Tibial nerve (tissue), 4 donors: ENCODE data around the gene MEN1.

Experiments used
- EP300 ChIP-seq, 2 donors: sonication (generic); formaldehyde crosslinking; IDR thresholded peaks; one replicate each; pipeline ENCODE4 v1.6.1; 2017; ENCODE audit warnings: antibody characterized with exemption in 2 of 2, mild to moderate bottlenecking in 1 of 2
- POLR2A ChIP-seq, 2 donors: fragments of 450-650 bp; IDR thresholded peaks; one replicate each; pipeline ENCODE4 v1.6.1; 2017; ENCODE audit warnings: antibody characterized with exemption in 2 of 2, mild to moderate bottlenecking in 2 of 2, moderate library complexity in 2 of 2
- TF ChIP-seq, protein P1 (sequence below), 5 experiments: fragments of 200-600 bp in 3 of 5; fragments of 450-650 bp in 2 of 5; sonication (generic) in 3 of 5; IDR thresholded peaks; one replicate each; pipeline ENCODE4 v1.5.1; 2016 to 2019; ENCODE audit warnings: antibody characterized with exemption in 5 of 5, mild to moderate bottlenecking in 3 of 5, moderate library complexity in 2 of 5

DNA sequence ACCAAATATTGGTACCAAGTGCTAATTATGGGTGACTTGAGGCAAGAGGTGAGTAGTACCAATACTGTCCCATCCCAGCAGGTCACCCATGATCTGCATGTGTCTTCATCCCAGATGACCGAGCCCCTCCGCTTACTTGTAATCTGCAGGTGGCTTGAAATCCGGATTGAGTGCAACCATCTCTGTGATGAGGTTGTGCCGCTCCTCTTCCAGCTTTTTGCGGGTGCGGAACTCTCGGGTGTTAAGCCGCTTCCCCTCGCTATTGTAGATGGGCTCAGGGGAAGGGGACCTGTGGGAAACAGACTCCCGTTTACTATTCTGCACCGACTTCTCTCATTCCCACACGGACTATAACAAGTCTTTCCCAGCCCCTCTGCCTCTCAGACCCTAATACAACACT is 40.2 kb downstream of the MEN1 start:
- TF ChIP-seq, protein P1, sequence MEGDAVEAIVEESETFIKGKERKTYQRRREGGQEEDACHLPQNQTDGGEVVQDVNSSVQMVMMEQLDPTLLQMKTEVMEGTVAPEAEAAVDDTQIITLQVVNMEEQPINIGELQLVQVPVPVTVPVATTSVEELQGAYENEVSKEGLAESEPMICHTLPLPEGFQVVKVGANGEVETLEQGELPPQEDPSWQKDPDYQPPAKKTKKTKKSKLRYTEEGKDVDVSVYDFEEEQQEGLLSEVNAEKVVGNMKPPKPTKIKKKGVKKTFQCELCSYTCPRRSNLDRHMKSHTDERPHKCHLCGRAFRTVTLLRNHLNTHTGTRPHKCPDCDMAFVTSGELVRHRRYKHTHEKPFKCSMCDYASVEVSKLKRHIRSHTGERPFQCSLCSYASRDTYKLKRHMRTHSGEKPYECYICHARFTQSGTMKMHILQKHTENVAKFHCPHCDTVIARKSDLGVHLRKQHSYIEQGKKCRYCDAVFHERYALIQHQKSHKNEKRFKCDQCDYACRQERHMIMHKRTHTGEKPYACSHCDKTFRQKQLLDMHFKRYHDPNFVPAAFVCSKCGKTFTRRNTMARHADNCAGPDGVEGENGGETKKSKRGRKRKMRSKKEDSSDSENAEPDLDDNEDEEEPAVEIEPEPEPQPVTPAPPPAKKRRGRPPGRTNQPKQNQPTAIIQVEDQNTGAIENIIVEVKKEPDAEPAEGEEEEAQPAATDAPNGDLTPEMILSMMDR (IDR thresholded peaks at IDR 0.05): no peak
- no peak for TF ChIP-seq POLR2A (IDR thresholded peaks at IDR 0.05)
- no peak for TF ChIP-seq EP300 (IDR thresholded peaks at IDR 0.05)
